HL-60 (cell line): ENCODE data around the gene SH3GL1.

Experiments
- DNase-seq, 2 experiments: peaks; one replicate each; pipeline ENCODE4 v3.0.0-alpha.2; 2010 to 2020; ENCODE audit warnings: low read depth in 1 of 2, low spot score in 1 of 2
- H3K27ac ChIP-seq: fragments of 250-450 bp; sonication (Bioruptor Pico); replicated peaks from 2 replicates; pipeline ENCODE4 v1.5.1; 2020; ENCODE audit warnings: mild to moderate bottlenecking, moderate library complexity
- H3K27me3 ChIP-seq: fragments of 250-450 bp; sonication (Bioruptor Pico); 2 replicates; pipeline ENCODE4 v1.5.1; 2021; ENCODE audit warnings: mild to moderate bottlenecking, moderate library complexity; ENCODE audit not compliant: insufficient read depth, poor library complexity, severe bottlenecking
- H3K4me3 ChIP-seq: replicated peaks from 2 replicates; pipeline ENCODE4 v1.5.1; 2011; ENCODE audit warnings: mild to moderate bottlenecking, control low read depth, low read length; ENCODE audit not compliant: insufficient read depth
- CTCF ChIP-seq: IDR thresholded peaks from one replicate; pipeline ENCODE4 v1.5.1; 2011; ENCODE audit warnings: low read length, control low read depth, inconsistent platforms; ENCODE audit not compliant: insufficient read depth
- GABPA ChIP-seq: IDR thresholded peaks from 2 replicates; pipeline ENCODE4 v1.6.1; 2012; ENCODE audit warnings: low read depth
- POLR2AphosphoS5 ChIP-seq: IDR thresholded peaks from 2 replicates; pipeline ENCODE4 v1.6.1; 2012; ENCODE audit warnings: low read depth
- REST ChIP-seq: IDR thresholded peaks from 2 replicates; pipeline ENCODE4 v1.6.1; 2012; ENCODE audit warnings: low read depth; ENCODE audit not compliant: insufficient replicate concordance
- SPI1 ChIP-seq: IDR thresholded peaks from 2 replicates; pipeline ENCODE4 v1.6.1; 2012; ENCODE audit warnings: low read depth, mild to moderate bottlenecking, borderline replicate concordance

The SH3GL1 gene

GRCh38 chr19:4365791-4366665 is 34.3 kb downstream of the SH3GL1 start:
- Histone ChIP-seq H3K27me3 (no peaks in the 10 kb centered on the region), H3K4me3 (no peak overlapping the region), H3K27ac (no peak overlapping the region)
- no peak for DNase-seq
- TF ChIP-seq POLR2AphosphoS5 (no peak), SPI1 (no peak), CTCF (no peak), GABPA (no peak), REST (no peak)

- no peaks in the 10 kb centered on the region for H3K27me3 ChIP-seq
- H3K27ac ChIP-seq: no peak overlapping the region
- TF ChIP-seq CTCF (no peak), REST (no peak), GABPA (no peak), SPI1 (no peak), POLR2AphosphoS5 (no peak)
- no peak for DNase-seq
- no peak overlapping the region for H3K4me3 ChIP-seq
Observed at GRCh38 chr19:4365341-4365740, 35.0 kb downstream of the SH3GL1 start.

- Histone ChIP-seq H3K27me3 (no peaks in the 10 kb centered on the region), H3K4me3 (no peak overlapping the region), H3K27ac (no peak overlapping the region)
- TF ChIP-seq REST (no peak), POLR2AphosphoS5 (no peak), GABPA (no peak), CTCF (no peak), SPI1 (no peak)
- DNase-seq: no peak
Observed at GRCh38 chr19:4363571-4364304, 36.6 kb downstream of the SH3GL1 start.
